ENCODE measurements around the gene ZBED1. TPM values are rescaled to one million over a fixed set of nuclear protein-coding genes. Genes with fewer than 3 reads are reported as not detected.
A peak's percentile ranks its signal among the peaks of the same experiment; 100 is the strongest.

ZBED1 gene
- total and polyA plus RNA-seq, 2 experiments from 2014 or later = 16.1 to 43.8 TPM

- Mint-ChIP-seq H3K4me1 (peaks cover 4% of the 10 kb centered on the region; the same call in 1 of the 3 replicates), H3K27me3 (ENCODE audit: insufficient read depth, low read depth, poor library complexity) (peaks cover 6% of the 10 kb centered on the region), H3K9me3 (no peaks in the 10 kb centered on the region; the same call in 2 of the 3 replicates), H3K36me3 (ENCODE audit: low read depth) (no peaks in the 10 kb centered on the region), H3K4me3 (no peak overlapping the region), H3K27ac (0 out of 2 replicates have a peak overlapping the region, but pooled peaks have one; percentile 30)
- Histone ChIP-seq H3K27ac (ENCODE audit: low read depth) (no peak overlapping the region), H3K4me1 (ENCODE audit: insufficient read depth) (no peaks in the 10 kb centered on the region; the same call in 1 of the 2 replicates), H3K79me2 (replicated peaks; ENCODE audit: insufficient read depth) (no peaks in the 10 kb centered on the region), H4K20me1 (replicated peaks; ENCODE audit: insufficient read depth) (no peaks in the 10 kb centered on the region), H3K36me3 (ENCODE audit: insufficient read depth) (no peaks in the 10 kb centered on the region), H3K4me3 (no peak overlapping the region), H3F3A (replicated peaks; ENCODE audit: low read depth) (no peaks in the 10 kb centered on the region; the same call in 1 of the 2 replicates), H3K4me2 (no peak overlapping the region), H2AFZ (0 out of 2 replicates have a peak overlapping the region, but pooled peaks have one; percentile 12), H3K27me3 (ENCODE audit: insufficient read depth) (no peaks in the 10 kb centered on the region), H3K9me2 (ENCODE audit: insufficient read depth) (no peaks in the 10 kb centered on the region)
- no peak for TF ChIP-seq CREB1 (CRISPR knock-in tag; IDR thresholded peaks at IDR 0.05; ENCODE audit: low read depth)
- TF ChIP-seq ZNF331 (CRISPR knock-in tag; IDR thresholded peaks at IDR 0.05; ENCODE audit: low read depth) = no peak
- TF ChIP-seq ETS1 (IDR thresholded peaks at IDR 0.05) = no peak
- no peak for TF ChIP-seq POLR2AphosphoS5 (IDR thresholded peaks at IDR 0.05; ENCODE audit: low read depth)
- no peak for TF ChIP-seq NANOG (IDR thresholded peaks at IDR 0.05; ENCODE audit: borderline replicate concordance)
- no peak for TF ChIP-seq ZNF114 (CRISPR knock-in tag; IDR thresholded peaks at IDR 0.05)
- TF ChIP-seq EZH2phosphoT487 (IDR thresholded peaks at IDR 0.05; ENCODE audit: unreplicated experiment) = no peak
- TF ChIP-seq STAT1 (IDR thresholded peaks at IDR 0.05; ENCODE audit: unreplicated experiment) = no peak
- TF ChIP-seq, protein P1, sequence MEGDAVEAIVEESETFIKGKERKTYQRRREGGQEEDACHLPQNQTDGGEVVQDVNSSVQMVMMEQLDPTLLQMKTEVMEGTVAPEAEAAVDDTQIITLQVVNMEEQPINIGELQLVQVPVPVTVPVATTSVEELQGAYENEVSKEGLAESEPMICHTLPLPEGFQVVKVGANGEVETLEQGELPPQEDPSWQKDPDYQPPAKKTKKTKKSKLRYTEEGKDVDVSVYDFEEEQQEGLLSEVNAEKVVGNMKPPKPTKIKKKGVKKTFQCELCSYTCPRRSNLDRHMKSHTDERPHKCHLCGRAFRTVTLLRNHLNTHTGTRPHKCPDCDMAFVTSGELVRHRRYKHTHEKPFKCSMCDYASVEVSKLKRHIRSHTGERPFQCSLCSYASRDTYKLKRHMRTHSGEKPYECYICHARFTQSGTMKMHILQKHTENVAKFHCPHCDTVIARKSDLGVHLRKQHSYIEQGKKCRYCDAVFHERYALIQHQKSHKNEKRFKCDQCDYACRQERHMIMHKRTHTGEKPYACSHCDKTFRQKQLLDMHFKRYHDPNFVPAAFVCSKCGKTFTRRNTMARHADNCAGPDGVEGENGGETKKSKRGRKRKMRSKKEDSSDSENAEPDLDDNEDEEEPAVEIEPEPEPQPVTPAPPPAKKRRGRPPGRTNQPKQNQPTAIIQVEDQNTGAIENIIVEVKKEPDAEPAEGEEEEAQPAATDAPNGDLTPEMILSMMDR (conservative IDR thresholded peaks at IDR 0.05; ENCODE audit: low read depth in 2 of 2) = no peak
- TF ChIP-seq EZH2 (IDR thresholded peaks at IDR 0.05; ENCODE audit: low read depth, unreplicated experiment) = no peak
- no peak for TF ChIP-seq REST (IDR thresholded peaks at IDR 0.05; ENCODE audit: unreplicated experiment)
- TF ChIP-seq ZNF462 (CRISPR knock-in tag; IDR thresholded peaks at IDR 0.05) = no peak
- no peak for ATAC-seq
- no peak for DNase-seq (ENCODE audit: low spot score)
Observed at GRCh38 chrX:2511326-2511725, 10.6 kb upstream of the ZBED1 start.

All from GM23338 (cell line).